ENCODE results near the gene FAM156B. TPM values are rescaled to one million over a fixed set of nuclear protein-coding genes. Genes with fewer than 3 reads are reported as not detected.
"Not testable (repeated sequence)": the region's sequence is repeated elsewhere in the genome, so short reads cannot be mapped to it uniquely, and the experiment has no call there.

FAM156B gene
- polyA plus RNA-seq, 1 donor: 11.6 TPM

DNA sequence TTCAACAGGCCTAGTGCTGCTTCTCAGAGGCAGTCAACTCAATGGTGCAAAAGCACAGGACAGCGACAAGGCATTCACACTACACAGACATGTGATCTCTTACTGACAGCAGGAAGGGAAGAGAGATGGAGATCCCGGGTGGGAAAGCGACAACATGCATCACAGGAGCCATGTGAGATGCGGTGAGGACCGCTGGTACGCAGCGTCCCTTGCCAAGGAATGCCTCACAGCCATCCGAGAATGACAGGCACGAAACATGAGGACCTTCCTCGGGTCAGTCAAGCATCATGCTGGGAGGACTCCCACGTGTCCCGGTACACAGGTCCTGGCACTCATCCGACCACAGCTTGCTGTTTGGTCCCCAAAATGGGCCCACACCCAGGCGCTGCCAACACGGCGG, 50.4 kb downstream of the FAM156B start:
- not testable (repeated sequence) for H3K4me3 ChIP-seq (ENCODE audit: low read length); H3K4me1 ChIP-seq (ENCODE audit: control insufficient read depth, insufficient read depth, low read length); DNase-seq; H3K27ac ChIP-seq (ENCODE audit: low read length); H3K36me3 ChIP-seq (ENCODE audit: control insufficient read depth, insufficient read depth, low read length); H3K27me3 ChIP-seq (ENCODE audit: control insufficient read depth, insufficient read depth, low read length); H3K9me3 ChIP-seq (ENCODE audit: control insufficient read depth, low read depth, low read length)
- no CpG with 5 or more reads among the region's 16 CpGs for WGBS (ENCODE audit: insufficient coverage, low lambda C conversion rate)

- not testable (repeated sequence) for H3K9me3 ChIP-seq (ENCODE audit: control insufficient read depth, low read depth, low read length); DNase-seq; H3K4me3 ChIP-seq (ENCODE audit: low read length); H3K36me3 ChIP-seq (ENCODE audit: control insufficient read depth, insufficient read depth, low read length); H3K27me3 ChIP-seq (ENCODE audit: control insufficient read depth, insufficient read depth, low read length); H3K4me1 ChIP-seq (ENCODE audit: control insufficient read depth, insufficient read depth, low read length); H3K27ac ChIP-seq (ENCODE audit: low read length)
- no CpG with 5 or more reads among the region's 17 CpGs for WGBS (ENCODE audit: insufficient coverage, low lambda C conversion rate)
Observed at GRCh38 chrX:52948265-52948664, 51.1 kb downstream of the FAM156B start.

DNA sequence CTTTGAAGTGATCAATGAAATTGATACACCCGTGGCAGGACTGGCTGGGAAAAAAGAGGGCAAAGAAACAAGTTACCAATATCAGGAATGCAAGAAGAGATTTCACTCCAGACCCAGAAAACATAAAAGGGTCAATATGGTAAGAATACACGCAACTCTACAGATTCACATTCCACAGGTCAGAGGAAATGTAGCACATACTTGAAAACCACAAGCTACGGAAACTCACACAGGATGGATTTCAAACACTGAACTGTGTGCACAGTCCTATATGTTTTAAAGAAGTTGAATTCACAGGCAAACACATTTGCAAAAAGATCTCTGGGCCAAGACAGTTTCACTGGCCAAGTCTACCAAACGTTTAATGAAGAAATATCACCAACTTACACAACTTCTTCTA, 52.2 kb downstream of the FAM156B start:
- not testable (repeated sequence) for H3K27me3 ChIP-seq (ENCODE audit: control insufficient read depth, insufficient read depth, low read length); H3K4me1 ChIP-seq (ENCODE audit: control insufficient read depth, insufficient read depth, low read length); H3K9me3 ChIP-seq (ENCODE audit: control insufficient read depth, low read depth, low read length); H3K4me3 ChIP-seq (ENCODE audit: low read length); DNase-seq; H3K36me3 ChIP-seq (ENCODE audit: control insufficient read depth, insufficient read depth, low read length); H3K27ac ChIP-seq (ENCODE audit: low read length)
- no CpG with 5 or more reads among the region's 4 CpGs for WGBS (ENCODE audit: insufficient coverage, low lambda C conversion rate)

DNA sequence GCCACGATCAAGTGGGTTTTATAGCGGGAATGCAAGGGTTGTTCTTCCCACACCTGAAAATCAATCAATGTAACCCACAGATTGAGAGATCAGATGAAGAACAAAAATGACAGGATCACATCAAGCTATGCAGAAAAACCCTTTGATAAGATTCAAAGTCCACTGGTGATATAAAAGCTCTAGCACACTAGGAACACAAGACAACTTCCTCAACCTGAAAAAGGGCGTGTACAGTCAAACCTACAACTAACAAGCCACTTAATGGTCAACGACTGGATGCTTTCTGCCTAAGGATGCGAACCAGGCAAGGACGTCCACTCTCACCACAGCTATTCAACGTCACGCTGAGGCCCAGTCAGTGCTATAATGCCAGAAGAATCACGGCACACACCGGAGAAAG, 52.8 kb downstream of the FAM156B start:
- H3K4me1 ChIP-seq (ENCODE audit: control insufficient read depth, insufficient read depth, low read length); H3K27me3 ChIP-seq (ENCODE audit: control insufficient read depth, insufficient read depth, low read length); H3K9me3 ChIP-seq (ENCODE audit: control insufficient read depth, low read depth, low read length); H3K27ac ChIP-seq (ENCODE audit: low read length); DNase-seq; H3K4me3 ChIP-seq (ENCODE audit: low read length); H3K36me3 ChIP-seq (ENCODE audit: control insufficient read depth, insufficient read depth, low read length): not testable (repeated sequence)
- WGBS (ENCODE audit: insufficient coverage, low lambda C conversion rate): no CpG with 5 or more reads among the region's 10 CpGs

Other genes starting within 250 kb of the FAM156B start
- not detected for gene SSX7, start 242.4 kb upstream of the FAM156B start, polyA plus RNA-seq
- not detected for gene SSX2, start 190.2 kb upstream of the FAM156B start, polyA plus RNA-seq
- not detected for gene SSX2B, start 146.1 kb upstream of the FAM156B start, polyA plus RNA-seq
- gene SPANXN5, start 99.9 kb upstream of the FAM156B start, polyA plus RNA-seq: not detected
- not detected for gene XAGE5, start 86.0 kb upstream of the FAM156B start, polyA plus RNA-seq
- gene XAGE3, start 29.2 kb upstream of the FAM156B start, polyA plus RNA-seq: 0.13 TPM
- gene FAM156A, start 61.2 kb downstream of the FAM156B start, polyA plus RNA-seq: 37.8 TPM
- 7.8 TPM for gene GPR173, start 151.5 kb downstream of the FAM156B start, polyA plus RNA-seq
- 19.6 TPM for gene TSPYL2, start 185.0 kb downstream of the FAM156B start, polyA plus RNA-seq
- gene KANTR, start 196.8 kb downstream of the FAM156B start, polyA plus RNA-seq: 15.3 TPM